ENCODE results near the gene COL10A1. TPM values are rescaled to one million over a fixed set of nuclear protein-coding genes. Genes with fewer than 3 reads are reported as not detected.

COL10A1 gene
- total RNA-seq, 1 donor from 2014 or later, result not detected

DNA sequence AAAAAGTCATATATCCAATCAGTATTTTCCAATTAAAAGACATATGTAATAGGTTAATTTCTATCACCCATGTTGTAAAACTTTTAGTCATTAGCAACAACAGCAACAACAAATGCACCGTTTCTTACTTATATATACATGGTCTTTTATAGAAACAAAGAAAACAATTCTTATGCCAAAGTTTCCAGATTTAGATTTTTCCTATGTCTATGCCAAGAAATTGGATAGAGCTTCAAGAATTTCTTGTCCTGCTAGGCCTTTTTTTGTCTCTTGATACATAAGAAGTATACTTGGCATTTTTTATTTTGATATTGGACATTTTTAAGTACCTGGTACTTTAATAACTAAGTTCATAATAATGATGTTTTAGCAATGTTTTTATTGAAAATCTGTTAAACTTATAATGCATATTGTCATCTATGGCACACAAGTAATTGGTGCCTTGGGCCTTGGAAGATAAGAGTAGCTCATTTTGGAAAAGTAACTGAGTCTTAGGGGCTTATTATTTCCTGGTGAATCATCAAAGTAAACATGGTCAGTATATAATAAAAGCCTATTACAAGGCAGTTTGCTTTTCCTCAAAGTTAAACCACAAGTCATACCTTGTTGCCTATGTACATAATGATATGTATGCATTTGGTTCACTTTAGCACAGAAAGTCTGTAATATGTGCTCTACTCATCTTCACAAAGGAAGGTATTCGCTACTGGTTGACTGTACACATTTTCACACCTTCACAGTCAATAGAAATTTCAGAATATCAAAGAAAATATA lies 55.1 kb downstream of the COL10A1 start:
- intact Hi-C loops (cut with micrococcal nuclease), result no loop called here
- Mint-ChIP-seq H3K27ac (no peak overlapping the region), H3K36me3 (ENCODE audit: low read depth) (no peaks in the 10 kb centered on the region), H3K9me3 (no peaks in the 10 kb centered on the region), H3K4me1 (peaks cover 3% of the 10 kb centered on the region), H3K27me3 (peaks cover 2% of the 10 kb centered on the region), H3K4me3 (no peak overlapping the region)
- TF ChIP-seq, protein P1, sequence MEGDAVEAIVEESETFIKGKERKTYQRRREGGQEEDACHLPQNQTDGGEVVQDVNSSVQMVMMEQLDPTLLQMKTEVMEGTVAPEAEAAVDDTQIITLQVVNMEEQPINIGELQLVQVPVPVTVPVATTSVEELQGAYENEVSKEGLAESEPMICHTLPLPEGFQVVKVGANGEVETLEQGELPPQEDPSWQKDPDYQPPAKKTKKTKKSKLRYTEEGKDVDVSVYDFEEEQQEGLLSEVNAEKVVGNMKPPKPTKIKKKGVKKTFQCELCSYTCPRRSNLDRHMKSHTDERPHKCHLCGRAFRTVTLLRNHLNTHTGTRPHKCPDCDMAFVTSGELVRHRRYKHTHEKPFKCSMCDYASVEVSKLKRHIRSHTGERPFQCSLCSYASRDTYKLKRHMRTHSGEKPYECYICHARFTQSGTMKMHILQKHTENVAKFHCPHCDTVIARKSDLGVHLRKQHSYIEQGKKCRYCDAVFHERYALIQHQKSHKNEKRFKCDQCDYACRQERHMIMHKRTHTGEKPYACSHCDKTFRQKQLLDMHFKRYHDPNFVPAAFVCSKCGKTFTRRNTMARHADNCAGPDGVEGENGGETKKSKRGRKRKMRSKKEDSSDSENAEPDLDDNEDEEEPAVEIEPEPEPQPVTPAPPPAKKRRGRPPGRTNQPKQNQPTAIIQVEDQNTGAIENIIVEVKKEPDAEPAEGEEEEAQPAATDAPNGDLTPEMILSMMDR (IDR thresholded peaks at IDR 0.05), result no peak
- ATAC-seq (ENCODE audit: low read depth) (no peak), DNase-seq (no peak)
- POLR2A ChIA-PET, result interaction anchor here (1.2 kb wide), 1 partner anchor 30 kb away, joined by 3 read pairs; the partner anchor contains the start of gene NT5DC1
- CTCF ChIA-PET, result no interaction called here

DNA sequence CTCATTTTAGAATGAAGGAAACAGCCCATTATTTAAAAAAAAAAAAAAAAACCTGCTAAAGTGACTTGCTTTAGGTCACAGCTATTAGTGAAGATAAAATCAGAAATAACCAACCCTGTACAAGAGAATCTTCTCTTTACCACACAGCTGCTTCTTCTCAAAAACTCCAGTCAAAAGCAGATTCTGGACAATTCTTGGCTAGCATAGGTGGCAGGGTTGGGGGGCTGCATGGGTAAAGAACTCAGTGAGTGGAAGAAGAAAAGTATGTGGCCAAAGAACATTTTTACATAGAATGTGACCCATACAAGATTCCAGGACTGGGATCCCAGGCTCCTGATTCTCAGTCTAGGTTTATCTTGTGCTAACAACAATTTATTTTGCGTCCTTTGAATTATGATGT lies 55.8 kb downstream of the COL10A1 start:
- H3K4me1 Mint-ChIP-seq, result peaks cover 3% of the 10 kb centered on the region
- no peak overlapping the region for H3K4me3 Mint-ChIP-seq
- intact Hi-C loops (cut with micrococcal nuclease), result no loop called here
- DNase-seq (no peak), ATAC-seq (ENCODE audit: low read depth) (no peak)
- H3K27ac Mint-ChIP-seq, result no peak overlapping the region
- ChIA-PET POLR2A (no interaction called here), CTCF (no interaction called here)
- H3K36me3 Mint-ChIP-seq (ENCODE audit: low read depth), result no peaks in the 10 kb centered on the region
- TF ChIP-seq, protein P1 (IDR thresholded peaks at IDR 0.05), result no peak
- no peaks in the 10 kb centered on the region for H3K9me3 Mint-ChIP-seq
- H3K27me3 Mint-ChIP-seq, result peaks cover 2% of the 10 kb centered on the region

Other genes starting within 250 kb of the COL10A1 start
- gene FRK, start 65.2 kb downstream of the COL10A1 start, total RNA-seq, result 0.31 and 0.37 TPM in 2 replicates
- gene NT5DC1, start 25.3 kb downstream of the COL10A1 start, total RNA-seq, result 59.9 and 61.6 TPM in 2 replicates
- 16.0 and 16.7 TPM in 2 replicates for gene TSPYL4, start 127.9 kb upstream of the COL10A1 start, total RNA-seq
- 67.4 and 68.4 TPM in 2 replicates for gene TSPYL1, start 153.8 kb upstream of the COL10A1 start, total RNA-seq
- gene DSE, start 244.8 kb upstream of the COL10A1 start, total RNA-seq, result 22.2 and 23.4 TPM in 2 replicates